GM21737 (cell line): ENCODE measurements around the gene POU6F2.
"Not testable (repeated sequence)": the region's sequence is repeated elsewhere in the genome, so short reads cannot be mapped to it uniquely, and the experiment has no call there.

Source experiments
- ATAC-seq: cut with Tn5 transposase; IDR thresholded peaks from one replicate; pipeline ENCODE4 v1.9.1; 2021; ENCODE audit warnings: mild to moderate bottlenecking, moderate library complexity; ENCODE audit not compliant: unreplicated experiment

POU6F2 gene

GRCh38 chr7:39293056-39293823 is 315.5 kb downstream of the POU6F2 start:
- ATAC-seq: no peak

GRCh38 chr7:39294022-39294421 is 316.3 kb downstream of the POU6F2 start:
- ATAC-seq: no peak

GRCh38 chr7:39295796-39296195 is 318.1 kb downstream of the POU6F2 start:
- no peak for ATAC-seq

- no peak for ATAC-seq
Observed at GRCh38 chr7:39299695-39300094, 322.0 kb downstream of the POU6F2 start.

GRCh38 chr7:39300276-39300675 is 322.6 kb downstream of the POU6F2 start:
- ATAC-seq: no peak

- ATAC-seq: no peak
Observed at GRCh38 chr7:39301543-39301942, 323.8 kb downstream of the POU6F2 start.

GRCh38 chr7:39304178-39304577 is 326.5 kb downstream of the POU6F2 start:
- ATAC-seq: no peak

GRCh38 chr7:39304668-39305405 is 327.1 kb downstream of the POU6F2 start:
- no peak for ATAC-seq

GRCh38 chr7:39306016-39306570 is 328.4 kb downstream of the POU6F2 start:
- ATAC-seq: no peak

GRCh38 chr7:39310699-39311098 is 333.0 kb downstream of the POU6F2 start:
- no peak for ATAC-seq

- ATAC-seq: no peak
Observed at GRCh38 chr7:39312254-39312989, 334.7 kb downstream of the POU6F2 start.

- ATAC-seq: no peak
Observed at GRCh38 chr7:39313376-39313775, 335.7 kb downstream of the POU6F2 start.

- no peak for ATAC-seq
Observed at GRCh38 chr7:39313974-39314373, 336.3 kb downstream of the POU6F2 start.

GRCh38 chr7:39317107-39317506 is 339.4 kb downstream of the POU6F2 start:
- no peak for ATAC-seq

GRCh38 chr7:39317896-39318295 is 340.2 kb downstream of the POU6F2 start:
- ATAC-seq: no peak

GRCh38 chr7:39321245-39321644 is 343.5 kb downstream of the POU6F2 start:
- no peak for ATAC-seq

- ATAC-seq: no peak
Observed at GRCh38 chr7:39321909-39322498, 344.3 kb downstream of the POU6F2 start.

GRCh38 chr7:39324139-39324760 is 346.5 kb downstream of the POU6F2 start:
- ATAC-seq: no peak

- ATAC-seq: not testable (repeated sequence)
Observed at GRCh38 chr7:39331607-39332006, 353.9 kb downstream of the POU6F2 start.

- ATAC-seq: no peak
Observed at GRCh38 chr7:39332142-39332541, 354.4 kb downstream of the POU6F2 start.
